ENCODE data around the gene ASCC3.
"Not testable (repeated sequence)": the region's sequence is repeated elsewhere in the genome, so short reads cannot be mapped to it uniquely, and the experiment has no call there.

The ASCC3 gene

GRCh38 chr6:100665041-100665380 lies 216.1 kb downstream of the ASCC3 start:
- no peak for DNase-seq (ENCODE audit: low read depth in 2 of 3, low spot score in 1 of 3)

- DNase-seq (ENCODE audit: low read depth in 2 of 3, low spot score in 1 of 3) = no peak
Observed at GRCh38 chr6:100664274-100665040, 216.7 kb downstream of the ASCC3 start.

- no peak for DNase-seq (ENCODE audit: low read depth in 2 of 3, low spot score in 1 of 3)
Observed at GRCh38 chr6:100663219-100663863, 217.8 kb downstream of the ASCC3 start.

- no peak for DNase-seq (ENCODE audit: low read depth in 2 of 3, low spot score in 1 of 3)
Observed at GRCh38 chr6:100662264-100662663, 218.9 kb downstream of the ASCC3 start.

- no peak for DNase-seq (ENCODE audit: low read depth in 2 of 3, low spot score in 1 of 3)
Observed at GRCh38 chr6:100658486-100658885, 222.6 kb downstream of the ASCC3 start.

- DNase-seq (ENCODE audit: low read depth in 2 of 3, low spot score in 1 of 3) = no peak
Observed at GRCh38 chr6:100657678-100658330, 223.3 kb downstream of the ASCC3 start.

- not testable (repeated sequence) for DNase-seq (ENCODE audit: low read depth in 2 of 3, low spot score in 1 of 3)
Observed at GRCh38 chr6:100641147-100641546, 240.0 kb downstream of the ASCC3 start.

- DNase-seq (ENCODE audit: low read depth in 2 of 3, low spot score in 1 of 3) = no peak
Observed at GRCh38 chr6:100633096-100633777, 247.9 kb downstream of the ASCC3 start.

GRCh38 chr6:100630536-100630935 lies 250.6 kb downstream of the ASCC3 start:
- DNase-seq (ENCODE audit: low read depth in 2 of 3, low spot score in 1 of 3) = no peak

- DNase-seq (ENCODE audit: low read depth in 2 of 3, low spot score in 1 of 3) = no peak
Observed at GRCh38 chr6:100627911-100628758, 253.0 kb downstream of the ASCC3 start.

- no peak for DNase-seq (ENCODE audit: low read depth in 2 of 3, low spot score in 1 of 3)
Observed at GRCh38 chr6:100626721-100627120, 254.4 kb downstream of the ASCC3 start.

- no peak for DNase-seq (ENCODE audit: low read depth in 2 of 3, low spot score in 1 of 3)
Observed at GRCh38 chr6:100622907-100623692, 258.0 kb downstream of the ASCC3 start.

GRCh38 chr6:100620085-100620840 lies 260.9 kb downstream of the ASCC3 start:
- no peak for DNase-seq (ENCODE audit: low read depth in 2 of 3, low spot score in 1 of 3)

- DNase-seq (ENCODE audit: low read depth in 2 of 3, low spot score in 1 of 3) = no peak
Observed at GRCh38 chr6:100618351-100618671, 262.8 kb downstream of the ASCC3 start.

- DNase-seq (ENCODE audit: low read depth in 2 of 3, low spot score in 1 of 3) = no peak
Observed at GRCh38 chr6:100617633-100618350, 263.3 kb downstream of the ASCC3 start.

- DNase-seq (ENCODE audit: low read depth in 2 of 3, low spot score in 1 of 3) = no peak
Observed at GRCh38 chr6:100614933-100615332, 266.2 kb downstream of the ASCC3 start.

GRCh38 chr6:100614386-100614785 lies 266.7 kb downstream of the ASCC3 start:
- DNase-seq (ENCODE audit: low read depth in 2 of 3, low spot score in 1 of 3) = no peak

- DNase-seq (ENCODE audit: low read depth in 2 of 3, low spot score in 1 of 3) = no peak
Observed at GRCh38 chr6:100613656-100614055, 267.5 kb downstream of the ASCC3 start.

- no peak for DNase-seq (ENCODE audit: low read depth in 2 of 3, low spot score in 1 of 3)
Observed at GRCh38 chr6:100612094-100612493, 269.0 kb downstream of the ASCC3 start.
